Body of pancreas (tissue), 4 donors: ENCODE data around the gene KIAA0825. TPM values are rescaled to one million over a fixed set of nuclear protein-coding genes. Genes with fewer than 3 reads are reported as not detected.

Experiments
- ATAC-seq: fragments of 150-250 bp; one replicate; pipeline ENCODE4 v1.9.1; 2016
- DNase-seq, 4 donors: peaks; one replicate each; pipeline ENCODE4 v3.0.0-alpha.2; 2019
- H3K27ac ChIP-seq, 4 donors: fragments of 200-600 bp; sonication (generic); 1 replicate in 3 of 4; 2 replicates in 1 of 4; pipeline versions ENCODE4 v1.5.1 to v1.6.1; 2016 to 2019; ENCODE audit warnings: mild to moderate bottlenecking in 1 of 4, mixed read lengths in 1 of 4, moderate library complexity in 1 of 4
- H3K27me3 ChIP-seq, 2 donors: fragments of 200-600 bp; sonication (generic); one replicate each; pipeline ENCODE4 v1.6.0; 2016; ENCODE audit warnings: mild to moderate bottlenecking in 1 of 2
- H3K36me3 ChIP-seq, 2 donors: fragments of 200-600 bp; sonication (generic); replicated peaks in 1 of 2; 2 replicates each; pipeline ENCODE4 v1.5.1; 2016; ENCODE audit warnings: low read depth in 2 of 2; ENCODE audit not compliant: insufficient read depth in 1 of 2
- H3K4me1 ChIP-seq: fragments of 200-600 bp; sonication (generic); one replicate; pipeline ENCODE4 v1.6.0; 2016
- H3K4me3 ChIP-seq, 2 donors: fragments of 200-600 bp; sonication (generic); 1 replicate in 1 of 2; 2 replicates in 1 of 2; pipeline ENCODE4 v1.5.1; 2016 to 2019
- H3K9me3 ChIP-seq, 3 donors: fragments of 200-600 bp; sonication (generic); 1 replicate in 2 of 3; 2 replicates in 1 of 3; pipeline ENCODE4 v1.5.1; 2016
- CTCF ChIP-seq, 7 experiments: fragments of 450-650 bp in 4 of 7; fragments of 200-600 bp in 3 of 7; sonication (generic) in 3 of 7; IDR thresholded peaks; one replicate each; pipeline ENCODE4 v1.5.1; 2016 to 2019; ENCODE audit warnings: antibody characterized with exemption in 7 of 7
- POLR2A ChIP-seq, 3 donors: fragments of 450-650 bp; IDR thresholded peaks; one replicate each; pipeline ENCODE4 v1.6.1; 2016; ENCODE audit warnings: antibody characterized with exemption in 3 of 3, mild to moderate bottlenecking in 2 of 3
- WGBS, 2 donors: methylation state at CpG; one replicate each; pipeline ENCODE4 v1.1.5; 2017; 5-methylcytosine and 5-hydroxymethylcytosine counted together
- intact Hi-C: fragments of 100-400 bp; cut with DNase I; formaldehyde crosslinking; loops from one replicate; pipeline ENCODE4 v1.15.1; 2023
- total RNA-seq, 2 donors: library from RNA; depleted of rRNA; stranded (reverse); fragments of >200 nt; gene quantifications; one replicate each; pipeline ENCODE4 v1.1.0, GENCODE V29; 2016

The KIAA0825 gene
- total RNA-seq, 2 donors from 2014 or later = 5.7 to 6.6 TPM

- H3K4me3 ChIP-seq = no peak overlapping the region
- no peaks in the 10 kb centered on the region for H3K27me3 ChIP-seq
- DNase-seq = no peak
- ATAC-seq = no peak
- peaks cover 12% of the 10 kb centered on the region for H3K4me1 ChIP-seq
- intact Hi-C loops = no loop called here
- WGBS, 2 donors = 86 to 89% methylated on average over 2 of the region's 2 CpGs
- TF ChIP-seq CTCF (IDR thresholded peaks at IDR 0.05) (no peak), POLR2A (IDR thresholded peaks at IDR 0.05) (no peak)
- H3K36me3 ChIP-seq = no peaks in the 10 kb centered on the region
- no peaks in the 10 kb centered on the region for H3K9me3 ChIP-seq
- no peak overlapping the region for H3K27ac ChIP-seq
Measured at GRCh38 chr5:94283093-94283492, 335.3 kb downstream of the KIAA0825 start.

- Histone ChIP-seq H3K36me3 (no peaks in the 10 kb centered on the region), H3K4me1 (peaks cover 11% of the 10 kb centered on the region), H3K27ac (no peak overlapping the region), H3K9me3 (no peaks in the 10 kb centered on the region), H3K27me3 (no peaks in the 10 kb centered on the region), H3K4me3 (no peak overlapping the region)
- TF ChIP-seq POLR2A (IDR thresholded peaks at IDR 0.05) = no peak
- no peak for TF ChIP-seq CTCF (IDR thresholded peaks at IDR 0.05)
- ATAC-seq (no peak), DNase-seq (no peak)
- intact Hi-C loops = no loop called here
- 89 to 95% methylated on average over 2 of the region's 2 CpGs for WGBS, 2 donors
Measured at GRCh38 chr5:94281236-94281801, 337.1 kb downstream of the KIAA0825 start.

- Histone ChIP-seq H3K27ac (no peak overlapping the region), H3K36me3 (no peaks in the 10 kb centered on the region), H3K4me3 (no peak overlapping the region), H3K9me3 (no peaks in the 10 kb centered on the region), H3K27me3 (no peaks in the 10 kb centered on the region), H3K4me1 (no peaks in the 10 kb centered on the region)
- 86 to 93% methylated on average over 1 of the region's 1 CpG for WGBS, 2 donors
- no peak for TF ChIP-seq POLR2A (IDR thresholded peaks at IDR 0.05)
- no peak for TF ChIP-seq CTCF (IDR thresholded peaks at IDR 0.05)
- intact Hi-C loops = no loop called here
- no peak for DNase-seq
- ATAC-seq = no peak
Measured at GRCh38 chr5:94276751-94277150, 341.7 kb downstream of the KIAA0825 start.

- H3K36me3 ChIP-seq = no peaks in the 10 kb centered on the region
- H3K9me3 ChIP-seq = no peaks in the 10 kb centered on the region
- no peak overlapping the region for H3K27ac ChIP-seq
- WGBS, 2 donors = 80 to 88% methylated on average over 1 of the region's 1 CpG
- no peak overlapping the region for H3K4me3 ChIP-seq
- DNase-seq = no peak
- TF ChIP-seq POLR2A (IDR thresholded peaks at IDR 0.05) (no peak), CTCF (IDR thresholded peaks at IDR 0.05) (no peak)
- ATAC-seq = no peak
- H3K27me3 ChIP-seq = no peaks in the 10 kb centered on the region
- intact Hi-C loops = no loop called here
- no peaks in the 10 kb centered on the region for H3K4me1 ChIP-seq
Measured at GRCh38 chr5:94276048-94276447, 342.4 kb downstream of the KIAA0825 start.

- Histone ChIP-seq H3K4me1 (no peaks in the 10 kb centered on the region), H3K27ac (no peak overlapping the region), H3K36me3 (no peaks in the 10 kb centered on the region), H3K9me3 (peaks cover 0 to 4% (median 0%) of the 10 kb centered on the region in 3 donors), H3K4me3 (no peak overlapping the region), H3K27me3 (no peaks in the 10 kb centered on the region)
- no peak for DNase-seq
- TF ChIP-seq POLR2A (IDR thresholded peaks at IDR 0.05) (no peak), CTCF (IDR thresholded peaks at IDR 0.05) (no peak)
- no peak for ATAC-seq
- intact Hi-C loops = no loop called here
- WGBS, 2 donors = 95% methylated on average over 4 of the region's 4 CpGs
Measured at GRCh38 chr5:94274707-94275106, 343.7 kb downstream of the KIAA0825 start.
